Midbrain (tissue), 1 donor: ENCODE data around the gene GRID1.
"Not testable (repeated sequence)": the region's sequence is repeated elsewhere in the genome, so short reads cannot be mapped to it uniquely, and the experiment has no call there.

Experiments
- DNase-seq: peaks from one replicate; lab custom pipeline; 2025; lab: John Stamatoyannopoulos, UW

Gene GRID1

DNA sequence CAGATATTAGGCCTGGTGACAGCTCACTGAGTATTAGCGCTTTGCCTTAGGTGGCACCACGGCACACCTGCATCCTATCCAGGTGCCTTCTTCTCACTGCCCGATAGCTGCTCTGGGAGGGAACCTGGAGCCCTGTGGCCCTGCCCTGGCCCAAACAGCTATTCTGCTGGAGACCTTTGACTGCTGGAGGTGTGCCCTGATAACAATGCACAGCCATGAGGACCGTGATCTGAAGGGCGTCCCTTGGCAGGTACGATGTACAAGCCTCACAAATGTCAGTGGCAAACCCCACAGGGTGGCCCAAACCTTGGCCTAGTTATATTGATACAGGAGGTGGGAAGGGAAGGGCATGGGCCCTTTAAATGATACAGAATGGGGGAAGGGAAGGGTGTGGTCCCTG is 259.5 kb downstream of the GRID1 start:
- DNase-seq: no peak

DNA sequence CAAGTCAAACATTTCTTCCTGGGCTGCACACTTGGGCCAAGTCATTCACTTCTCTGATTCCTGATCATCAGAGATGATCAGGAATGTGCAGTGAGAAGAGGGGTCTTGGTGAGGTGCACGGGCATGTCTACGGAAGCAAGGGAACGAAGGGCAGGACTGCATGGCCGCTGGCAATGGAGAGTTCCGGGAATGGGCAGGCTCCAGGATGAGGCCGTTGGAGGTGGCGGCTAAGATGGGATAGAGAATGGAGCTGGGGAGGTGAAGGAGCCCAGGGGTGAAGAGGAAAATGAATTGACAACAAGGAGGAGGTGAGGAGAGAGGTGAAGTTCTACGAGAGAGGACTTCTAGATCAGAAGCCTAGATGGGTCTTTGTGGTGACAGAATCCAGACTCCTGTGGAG is 260.0 kb downstream of the GRID1 start:
- no peak for DNase-seq

DNA sequence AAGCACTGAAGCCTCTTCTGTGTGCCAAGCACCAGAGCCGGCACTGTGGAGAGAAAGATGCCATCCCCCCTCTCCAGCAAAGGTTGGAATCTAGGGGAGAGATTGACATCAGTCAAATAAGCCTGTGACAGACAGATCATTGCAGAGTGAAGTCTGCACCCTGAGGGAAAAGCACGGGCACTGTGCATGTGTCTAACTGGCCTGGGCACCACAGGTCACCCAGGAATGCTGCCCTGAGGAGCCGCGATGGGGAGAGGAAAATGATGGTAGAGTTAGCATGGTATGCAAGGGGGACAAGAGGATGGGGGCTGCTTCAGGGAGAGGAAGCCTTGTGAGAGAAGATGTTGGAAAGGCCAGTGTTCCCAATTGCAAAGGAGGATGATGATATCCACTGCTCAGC is 261.0 kb downstream of the GRID1 start:
- no peak for DNase-seq

DNA sequence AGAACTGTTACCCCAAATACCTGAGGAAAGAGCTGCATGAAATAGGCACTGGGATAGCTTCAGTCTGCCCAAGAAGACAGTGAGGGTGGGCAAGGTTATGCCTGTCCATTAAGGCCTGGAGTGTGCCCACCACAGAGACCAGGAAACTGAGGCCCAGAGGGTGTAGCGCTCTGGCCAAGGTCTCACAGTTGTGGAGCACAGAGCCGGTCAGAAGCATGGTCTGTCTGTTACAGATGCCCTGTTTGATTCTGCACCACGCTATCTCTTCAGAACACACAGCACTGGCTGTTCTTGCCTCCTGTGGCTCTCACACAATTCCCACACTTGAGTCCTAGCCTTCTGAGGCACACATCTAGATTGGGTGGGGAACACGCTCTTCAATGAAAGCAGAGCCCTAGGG is 261.4 kb downstream of the GRID1 start:
- DNase-seq: peak; percentile 16

DNA sequence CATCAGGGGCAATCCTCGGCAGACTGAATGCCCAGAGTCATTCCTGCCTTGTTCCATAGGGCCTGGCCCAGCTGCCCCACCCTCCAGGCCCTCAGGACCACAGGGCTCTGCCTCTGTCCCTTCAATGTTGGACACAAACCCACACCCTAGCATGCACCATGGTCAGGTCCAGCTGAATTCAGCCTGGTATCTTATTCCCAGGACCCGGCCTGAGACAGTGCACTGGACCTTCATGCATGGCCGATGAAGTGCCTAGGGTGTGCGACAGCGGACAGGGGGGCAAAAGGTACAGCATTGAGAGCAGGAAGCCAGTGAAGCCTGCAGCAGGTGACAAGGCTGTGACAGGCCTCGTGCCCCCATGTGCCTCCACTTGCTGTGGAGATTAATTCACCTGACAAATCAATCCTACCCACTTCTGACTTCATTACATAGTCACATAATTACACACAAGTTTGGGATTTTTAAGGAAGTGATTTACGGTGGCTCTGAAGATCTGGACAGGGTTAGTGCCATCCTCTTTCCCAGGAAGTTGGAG is 261.9 kb downstream of the GRID1 start:
- no peak for DNase-seq

DNA sequence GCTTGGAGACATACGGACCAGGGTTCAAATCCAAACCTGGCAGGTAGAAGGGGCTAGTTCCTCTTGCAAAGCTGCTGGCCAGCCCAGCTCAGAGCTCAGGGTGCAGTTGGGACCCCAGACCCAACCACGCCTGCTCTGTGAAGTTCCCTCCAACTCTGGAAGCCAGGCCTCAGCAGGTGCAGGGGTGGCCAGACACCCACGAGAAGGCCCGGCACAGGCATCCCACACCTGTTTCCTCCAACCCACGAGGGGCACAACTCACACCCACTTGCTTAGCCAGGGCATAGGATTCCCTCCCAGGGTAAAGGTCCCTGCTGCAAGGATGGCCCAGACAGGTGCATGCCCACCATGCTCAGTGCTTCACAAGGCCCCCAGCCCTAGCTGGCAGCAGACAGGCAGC is 262.4 kb downstream of the GRID1 start:
- no peak for DNase-seq

DNA sequence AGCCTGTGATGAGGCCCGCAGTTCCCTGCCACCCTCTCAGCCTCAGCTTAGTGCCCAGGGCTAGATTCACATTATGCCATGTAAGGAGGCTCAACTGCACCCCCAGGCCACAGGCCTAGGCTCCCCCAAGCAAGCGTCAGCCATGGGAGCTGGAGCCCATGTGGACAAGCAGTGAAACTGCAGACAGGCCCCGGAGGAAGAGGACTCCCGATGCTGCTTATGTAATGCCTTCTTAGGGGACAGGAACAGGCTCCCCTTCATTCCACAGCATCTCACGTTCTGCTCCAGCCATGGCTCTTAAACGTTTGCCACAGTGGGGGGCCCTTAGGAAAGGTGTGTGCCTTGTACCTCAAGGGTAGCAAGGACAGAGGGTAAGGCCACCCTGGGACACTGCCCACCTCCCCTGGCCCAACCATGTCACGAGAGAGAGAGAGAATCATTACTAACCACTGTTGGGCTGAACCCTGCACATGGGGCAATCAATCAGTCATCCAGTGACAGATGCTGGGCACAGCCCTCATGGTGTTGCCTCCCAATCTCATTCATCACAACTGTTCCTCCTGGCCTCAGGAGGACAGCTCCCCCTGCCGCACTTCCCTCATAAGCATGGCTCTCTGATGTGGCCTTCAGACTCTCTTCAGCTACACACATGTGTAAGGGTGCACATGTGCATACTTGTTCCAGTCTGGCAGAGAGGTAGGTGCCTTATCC is 263.0 kb downstream of the GRID1 start:
- DNase-seq: no peak

DNA sequence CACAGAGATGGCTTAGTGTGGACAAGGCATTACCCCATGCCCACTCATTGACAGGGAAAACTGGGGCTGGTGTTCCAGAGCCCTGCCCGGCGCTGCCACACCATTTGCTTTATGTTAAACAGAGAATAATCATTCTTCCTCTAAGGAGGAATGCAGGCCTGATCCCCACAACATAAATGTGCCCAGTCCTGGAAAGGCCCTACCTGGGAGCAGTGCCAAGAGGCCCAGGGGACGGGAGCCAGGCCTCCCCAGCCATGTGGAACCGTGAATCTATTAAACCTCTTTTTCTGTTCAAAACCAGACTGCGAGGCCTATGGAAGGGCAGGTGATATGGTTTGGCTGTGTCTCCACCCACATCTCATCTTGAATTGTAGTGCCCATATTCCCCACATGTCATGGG is 264.1 kb downstream of the GRID1 start:
- no peak for DNase-seq

DNA sequence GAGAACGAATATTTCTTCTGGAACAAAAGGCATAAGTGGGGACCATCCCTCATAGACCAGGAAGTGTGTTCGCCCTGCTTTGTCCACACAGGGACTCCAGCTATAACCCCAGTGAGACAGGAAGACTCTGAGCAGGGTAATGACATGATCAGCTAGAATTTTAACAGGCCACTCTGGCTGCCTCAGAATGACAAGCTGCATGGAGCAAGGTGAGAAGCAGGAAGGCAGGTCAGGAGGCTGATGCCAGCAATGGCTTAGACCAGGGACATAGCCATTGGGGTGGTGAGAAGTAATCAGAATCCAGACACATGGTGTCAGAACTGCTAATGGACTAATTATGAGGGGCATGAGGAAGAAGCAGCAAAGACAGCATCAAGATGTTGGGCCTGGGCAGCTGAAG is 264.6 kb downstream of the GRID1 start:
- DNase-seq: no peak

DNA sequence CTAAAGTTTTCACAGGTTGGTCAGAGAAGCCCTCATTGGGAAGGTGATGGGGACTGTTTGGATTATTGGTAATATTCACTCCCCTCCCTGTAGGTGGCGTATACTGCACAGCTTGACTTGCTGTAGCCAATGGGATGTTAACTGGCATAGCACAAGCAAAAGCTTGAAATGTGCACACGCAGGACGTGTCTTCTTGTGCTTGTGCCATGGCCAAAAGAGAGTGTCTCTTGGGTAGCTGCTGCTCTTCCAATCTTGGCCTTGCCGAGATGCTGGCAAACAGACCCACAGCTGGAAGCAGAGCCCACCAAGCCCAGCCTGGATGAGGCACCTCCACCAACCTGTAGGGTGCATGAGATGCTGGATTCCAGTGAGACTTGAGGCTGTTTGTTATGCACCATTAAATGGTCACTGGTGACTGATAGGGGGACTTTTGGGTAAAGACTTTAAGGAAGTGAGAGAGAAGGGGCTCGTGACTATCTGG is 266.0 kb downstream of the GRID1 start:
- DNase-seq: peak; percentile 8

DNA sequence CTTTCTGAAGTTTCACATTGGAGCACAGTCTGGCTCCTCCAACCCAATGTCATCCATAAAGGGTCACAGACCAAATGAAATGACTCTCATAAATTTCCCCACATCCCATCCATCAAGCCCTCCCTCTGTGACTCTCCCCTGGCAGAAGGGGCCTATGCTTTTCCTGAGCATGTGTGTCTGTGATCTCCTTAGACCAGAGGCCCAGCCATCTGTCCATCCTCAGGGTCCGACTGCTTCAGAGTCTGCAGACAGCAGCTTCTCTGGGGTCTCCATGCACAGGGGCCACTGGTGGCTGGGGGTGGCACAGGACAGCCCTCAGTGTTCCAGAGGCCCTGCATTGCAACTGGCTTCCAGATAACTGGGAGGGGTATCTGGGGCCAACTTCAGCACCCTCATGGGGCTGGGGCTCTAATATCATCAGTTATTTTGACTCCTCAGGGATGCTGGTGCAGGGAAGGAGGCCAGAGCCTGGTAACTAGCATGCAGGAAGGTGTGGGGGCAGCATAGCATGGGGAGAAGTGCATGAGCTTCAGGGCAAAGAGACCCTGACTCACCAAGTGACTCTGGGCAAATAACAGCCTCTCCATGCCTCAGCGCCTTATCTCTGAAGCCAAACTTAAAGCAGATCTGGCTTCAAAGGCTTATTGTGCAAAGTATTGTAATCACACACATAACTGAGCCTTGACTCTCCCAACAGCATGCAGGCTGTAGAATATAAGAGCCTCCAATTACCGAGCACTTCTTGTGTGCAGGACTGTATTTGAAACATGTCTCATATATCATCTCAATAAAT is 266.9 kb downstream of the GRID1 start:
- no peak for DNase-seq

DNA sequence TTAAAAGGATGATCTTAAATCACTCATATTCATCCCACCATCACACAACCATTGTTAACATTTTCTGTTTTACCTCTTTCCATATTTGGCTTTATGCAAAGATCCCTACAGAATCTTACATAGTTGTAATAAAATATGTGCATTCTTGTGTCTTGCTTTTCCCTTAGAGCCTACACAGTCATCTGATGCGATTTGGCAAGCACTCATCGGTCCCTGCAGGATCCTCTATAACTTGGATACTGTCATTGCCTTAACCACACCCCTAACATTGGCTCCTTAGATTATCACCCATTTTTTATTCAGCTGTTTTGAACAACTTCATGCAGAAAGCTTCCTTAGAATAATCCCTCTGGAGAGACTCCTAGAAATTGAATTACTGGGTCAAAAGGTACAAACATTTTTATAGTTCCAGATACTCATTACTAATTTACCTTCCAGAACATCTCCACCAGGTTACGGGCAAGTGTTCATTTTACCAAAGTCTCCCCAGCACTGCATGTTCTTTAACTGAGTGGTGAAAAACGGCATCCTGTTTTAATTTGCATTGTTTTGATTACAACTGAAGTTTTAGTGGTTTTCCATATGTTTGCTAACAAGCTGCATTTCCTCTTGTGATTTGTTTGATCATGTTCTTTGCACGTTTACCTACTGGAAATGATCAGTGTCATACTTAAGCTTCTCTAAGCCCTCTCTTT is 268.3 kb downstream of the GRID1 start:
- no peak for DNase-seq

DNA sequence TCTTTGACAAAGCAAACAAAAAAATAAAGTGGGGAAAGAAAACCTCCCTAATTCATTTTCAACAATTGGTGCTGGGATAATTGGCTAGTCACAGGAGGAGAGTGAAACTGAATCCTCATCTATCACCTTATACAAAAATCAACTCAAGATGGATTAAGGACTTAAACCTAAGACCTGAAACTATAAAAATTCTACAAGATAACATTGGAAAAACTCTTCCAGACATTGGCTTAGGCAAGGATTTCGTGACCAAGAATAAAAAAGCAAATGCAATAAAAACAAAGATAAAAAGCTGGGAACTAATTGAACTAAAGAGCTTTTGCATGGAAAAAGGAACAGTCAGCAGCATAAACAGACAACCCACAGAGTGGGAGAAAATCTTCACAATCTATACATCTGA is 271.5 kb downstream of the GRID1 start:
- DNase-seq: not testable (repeated sequence)

DNA sequence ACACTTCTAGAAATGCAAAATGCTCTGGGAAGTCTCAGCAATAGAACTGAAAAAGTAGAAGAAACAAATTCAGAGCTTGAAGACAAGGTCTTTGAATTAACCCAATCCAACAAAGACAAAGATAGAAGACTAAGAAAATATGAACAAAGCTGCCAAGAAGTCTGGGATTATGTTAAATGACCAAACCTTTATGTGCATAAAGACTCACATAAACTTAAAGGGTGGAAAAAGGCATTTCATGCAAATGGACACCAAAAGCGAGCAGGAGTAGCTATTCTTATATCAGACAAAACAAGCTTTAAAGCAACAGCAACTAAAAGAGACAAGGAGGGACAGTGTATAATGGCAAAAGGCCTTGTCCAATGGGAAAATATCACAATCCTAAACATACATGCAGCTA is 274.3 kb downstream of the GRID1 start:
- not testable (repeated sequence) for DNase-seq

DNA sequence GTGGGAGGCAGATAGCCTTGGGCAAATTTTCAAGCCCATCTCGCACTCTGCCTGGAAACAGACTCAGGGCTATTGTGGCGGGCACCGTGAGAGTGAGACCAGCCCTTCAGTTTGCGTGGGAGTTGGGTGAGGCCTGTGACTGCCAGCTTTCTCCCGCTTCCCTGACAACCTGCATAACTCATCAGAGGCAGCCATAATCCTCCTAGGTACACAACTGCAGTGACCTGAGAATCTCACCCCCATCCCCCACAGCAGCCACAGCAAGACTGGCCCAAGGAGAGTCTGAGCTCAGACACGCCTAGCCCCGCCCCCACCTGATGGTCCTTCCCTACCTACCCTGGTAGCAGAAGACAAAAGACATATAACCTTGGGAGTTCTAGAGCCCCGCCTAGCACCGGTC is 275.4 kb downstream of the GRID1 start:
- no peak for DNase-seq

DNA sequence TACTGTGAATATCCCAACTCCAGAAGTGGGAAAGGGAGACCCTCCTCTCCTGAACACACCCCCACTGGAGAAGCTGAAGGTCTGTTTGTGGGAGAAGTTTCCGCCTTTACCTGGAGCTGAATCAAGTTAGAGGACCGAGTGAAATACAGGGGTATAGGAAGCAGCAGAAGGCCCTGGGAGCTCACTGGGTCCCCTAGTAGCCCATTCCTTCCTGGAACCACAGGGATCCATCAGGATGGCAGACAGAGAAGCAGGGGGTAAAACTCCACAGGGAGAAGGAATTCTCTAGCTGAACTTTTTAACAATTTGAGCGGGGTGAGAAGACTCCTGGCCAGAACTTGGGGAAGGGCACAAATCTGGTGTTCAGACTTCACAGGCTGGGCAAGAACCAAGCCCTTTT is 275.8 kb downstream of the GRID1 start:
- no peak for DNase-seq

DNA sequence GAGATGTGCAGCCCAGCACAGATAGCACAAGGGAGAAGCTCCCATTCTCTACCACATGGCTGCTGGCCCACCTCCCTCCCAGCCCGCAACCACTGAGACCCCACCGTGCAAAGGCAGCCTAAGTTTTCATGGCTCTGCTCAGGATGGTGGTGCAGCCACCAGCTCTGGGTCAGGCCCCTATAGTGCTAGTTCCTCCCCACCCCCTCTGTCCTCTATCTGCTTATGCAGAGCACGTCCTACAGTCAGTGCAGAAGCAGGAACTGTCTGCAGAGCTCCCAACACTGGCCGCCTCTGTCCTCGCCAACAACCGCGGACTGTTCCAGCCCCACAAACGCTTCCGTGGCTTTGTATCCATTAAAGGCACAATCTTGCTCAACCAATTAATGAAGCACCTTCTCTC is 278.9 kb downstream of the GRID1 start:
- peak; percentile 85 for DNase-seq

DNA sequence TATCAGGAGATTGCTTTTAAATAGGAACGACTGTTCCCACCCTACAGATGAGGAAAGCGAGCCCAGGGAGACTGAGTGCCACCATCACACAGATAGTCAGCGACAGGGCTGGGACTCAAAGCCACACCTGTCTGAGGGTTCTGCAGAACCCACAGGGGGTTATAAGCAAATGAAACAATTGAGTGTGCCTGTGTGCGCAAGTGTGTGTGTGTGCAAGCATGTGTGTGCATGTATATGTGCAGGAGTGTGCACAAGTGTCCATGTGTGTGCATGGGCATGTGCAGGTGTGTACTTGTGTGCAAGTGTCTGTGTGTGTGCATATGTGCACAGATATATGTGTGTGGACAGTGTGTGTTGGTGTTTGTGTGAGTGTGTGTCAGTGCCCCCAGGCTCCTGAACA is 280.2 kb downstream of the GRID1 start:
- DNase-seq: no peak

DNA sequence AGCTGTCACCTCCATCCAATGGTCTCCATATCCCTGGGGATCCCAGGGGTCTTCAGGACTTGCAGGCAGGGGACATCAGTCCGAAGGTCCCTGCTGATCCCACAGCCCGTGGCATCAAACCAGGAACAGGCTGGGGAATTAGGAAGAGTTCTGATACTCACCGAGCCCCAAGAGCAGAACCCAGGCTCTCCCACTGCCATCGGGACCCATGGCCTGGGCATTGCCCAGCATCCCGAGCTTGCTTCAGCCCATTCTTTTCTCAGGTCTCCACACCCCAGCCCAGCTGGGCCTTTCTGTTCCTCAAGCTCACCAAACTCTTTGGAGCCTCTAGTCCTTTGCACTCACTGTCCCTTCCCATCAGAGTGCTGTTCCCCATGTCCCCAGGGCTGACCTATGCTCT is 280.9 kb downstream of the GRID1 start:
- DNase-seq: no peak

DNA sequence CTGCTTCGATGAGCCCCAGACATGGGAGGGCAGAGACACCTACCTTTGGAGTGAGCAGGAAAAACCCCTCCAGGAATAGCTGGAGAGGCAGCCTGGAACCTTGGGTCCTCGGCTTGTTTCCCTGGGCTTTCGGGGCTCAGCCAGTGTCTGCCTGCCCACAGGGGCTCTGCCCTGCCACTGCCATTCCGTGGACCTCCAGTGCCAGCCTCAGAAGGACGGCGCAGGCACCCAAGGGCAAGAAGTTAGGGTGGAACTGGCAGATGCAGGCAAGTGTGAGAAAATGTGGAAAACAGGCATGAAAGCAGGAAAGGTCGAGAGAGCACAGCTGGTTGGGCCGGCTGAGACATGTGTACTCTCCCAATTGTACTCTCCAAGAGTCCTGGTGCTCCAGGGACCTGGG is 281.5 kb downstream of the GRID1 start:
- no peak for DNase-seq

DNA sequence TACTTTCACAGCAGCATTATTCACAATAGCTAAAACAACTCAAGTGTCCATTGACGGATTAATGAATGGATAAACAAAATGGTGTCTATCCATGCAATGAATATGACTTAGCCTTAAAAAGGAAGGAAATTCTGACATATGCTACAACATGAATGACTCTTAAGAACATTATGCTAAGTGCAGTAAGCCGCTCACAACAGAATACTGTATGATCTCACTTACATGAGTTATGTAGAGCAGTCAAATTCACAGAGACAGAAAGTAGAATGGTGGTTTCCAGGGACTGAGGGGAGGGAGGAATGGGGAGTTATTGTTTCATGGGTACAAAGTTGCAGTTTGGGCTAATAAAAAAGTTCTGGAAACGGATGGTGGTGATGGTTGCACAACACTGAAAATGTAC is 282.0 kb downstream of the GRID1 start:
- DNase-seq: no peak

DNA sequence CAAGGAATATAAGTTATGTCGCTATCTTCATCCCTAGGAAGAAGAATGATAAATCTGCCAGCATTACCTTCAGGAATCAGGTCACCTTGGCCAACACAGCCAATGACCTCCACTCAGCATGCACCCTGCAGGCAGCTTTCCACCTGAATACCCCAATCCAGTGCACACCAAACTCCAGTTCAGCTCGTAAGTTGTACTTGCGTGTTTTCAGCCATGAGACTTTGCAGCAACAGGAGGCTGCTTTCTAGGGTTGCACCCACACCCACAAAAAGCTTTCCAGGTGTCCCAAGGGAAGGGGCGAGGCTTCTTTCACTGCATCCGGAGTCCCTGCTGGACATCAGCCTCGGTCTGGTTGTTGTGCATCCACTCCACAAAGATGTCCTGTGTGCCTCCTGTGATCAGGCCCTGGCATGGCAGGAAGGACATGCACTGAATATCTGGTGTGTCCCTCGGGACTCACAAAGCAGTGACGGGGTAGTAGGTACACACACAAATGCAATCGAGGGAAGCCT is 282.9 kb downstream of the GRID1 start:
- DNase-seq: no peak
